Activated naive CD4-positive, alpha-beta T cell treated with anti-CD3 and anti-CD28 coated beads for 36 hours (primary cell): ENCODE measurements around the gene HTR3B. TPM values are rescaled to one million over a fixed set of nuclear protein-coding genes. Genes with fewer than 3 reads are reported as not detected.

ENCODE experiments used
- CTCF ChIA-PET: fragments of 350-600 bp; sonication (Branson Sonifier 250); formaldehyde crosslinking; loops from one replicate; lab custom pipeline; 2021; ENCODE audit warnings: antibody characterized with exemption; lab: Charles Lee
- DNase-seq: peaks from one replicate; pipeline ENCODE4 v3.0.0-alpha.2; 2020
- H3K27ac Mint-ChIP-seq: one replicate; pipeline ENCODE4 v1.8.0; 2021; ENCODE audit warnings: mild to moderate bottlenecking, mixed read lengths
- H3K27me3 Mint-ChIP-seq: one replicate; pipeline ENCODE4 v1.8.0; 2021; ENCODE audit warnings: low read depth, mixed read lengths
- H3K36me3 Mint-ChIP-seq: one replicate; pipeline ENCODE4 v1.8.0; 2021; ENCODE audit warnings: low read depth, mixed read lengths
- H3K4me1 Mint-ChIP-seq: one replicate; pipeline ENCODE4 v1.8.0; 2021; ENCODE audit warnings: low read depth, mixed read lengths
- H3K4me3 Mint-ChIP-seq: one replicate; pipeline ENCODE4 v1.8.0; 2021; ENCODE audit warnings: mild to moderate bottlenecking, moderate library complexity, mixed read lengths
- H3K9me3 Mint-ChIP-seq: one replicate; pipeline ENCODE4 v1.8.0; 2021; ENCODE audit warnings: mixed read lengths
- intact Hi-C: fragments of 100-400 bp; cut with micrococcal nuclease; formaldehyde crosslinking; loops from one replicate; pipeline ENCODE4 v1.15.1; 2023
- total RNA-seq, 2 experiments: library from RNA; stranded (reverse); gene quantifications; one replicate each; pipeline ENCODE4 v1.2.3, GENCODE V29; 2021

The HTR3B gene
- total RNA-seq, 2 experiments from 2014 or later = not detected

- CTCF ChIA-PET = no interaction called here
- no peaks in the 10 kb centered on the region for H3K36me3 Mint-ChIP-seq
- intact Hi-C loops = no loop called here
Measured at GRCh38 chr11:113984781-113985180, 80.2 kb downstream of the HTR3B start.

GRCh38 chr11:113985906-113986305 is 81.3 kb downstream of the HTR3B start:
- intact Hi-C loops = no loop called here
- no peak for DNase-seq
- CTCF ChIA-PET = interaction anchor here (1.4 kb wide), 1 partner anchor 275 kb away, joined by 6 read pairs; no protein-coding TSS in a partner anchor
- Mint-ChIP-seq H3K27me3 (peaks cover 7% of the 10 kb centered on the region), H3K9me3 (no peaks in the 10 kb centered on the region), H3K27ac (no peak overlapping the region), H3K4me1 (no peaks in the 10 kb centered on the region), H3K4me3 (no peak overlapping the region), H3K36me3 (no peaks in the 10 kb centered on the region)

More at GRCh38 chr11:113984781-113985180, 80.2 kb downstream of the HTR3B start:
- Mint-ChIP-seq H3K4me1 (no peaks in the 10 kb centered on the region), H3K9me3 (no peaks in the 10 kb centered on the region), H3K4me3 (no peak overlapping the region), H3K27me3 (peaks cover 3% of the 10 kb centered on the region), H3K27ac (no peak overlapping the region)
- no peak for DNase-seq

- no peaks in the 10 kb centered on the region for H3K36me3 Mint-ChIP-seq
- H3K4me1 Mint-ChIP-seq = no peaks in the 10 kb centered on the region
- CTCF ChIA-PET = interaction anchor here (0.6 to 1.4 kb wide), 2 partner anchors 62 to 275 kb away, joined by 3 to 6 read pairs; no protein-coding TSS in a partner anchor
- peaks cover 10% of the 10 kb centered on the region for H3K27me3 Mint-ChIP-seq
- intact Hi-C loops = no loop called here
- H3K9me3 Mint-ChIP-seq = no peaks in the 10 kb centered on the region
- DNase-seq = no peak
- no peak overlapping the region for H3K27ac Mint-ChIP-seq
- H3K4me3 Mint-ChIP-seq = no peak overlapping the region
Measured at GRCh38 chr11:113986351-113987140, 82.0 kb downstream of the HTR3B start.

GRCh38 chr11:113989381-113989780 is 84.8 kb downstream of the HTR3B start:
- no peak for DNase-seq
- Mint-ChIP-seq H3K4me1 (no peaks in the 10 kb centered on the region), H3K4me3 (no peak overlapping the region), H3K27ac (no peak overlapping the region), H3K36me3 (no peaks in the 10 kb centered on the region), H3K9me3 (no peaks in the 10 kb centered on the region), H3K27me3 (peaks cover 21% of the 10 kb centered on the region)
- CTCF ChIA-PET = no interaction called here
- intact Hi-C loops = no loop called here

- H3K4me3 Mint-ChIP-seq = no peak overlapping the region
- CTCF ChIA-PET = interaction anchor here (9.6 kb wide), 1 partner anchor 271 kb away, joined by 125 read pairs; no protein-coding TSS in a partner anchor
- no peak overlapping the region for H3K27ac Mint-ChIP-seq
- no peaks in the 10 kb centered on the region for H3K4me1 Mint-ChIP-seq
- no peaks in the 10 kb centered on the region for H3K36me3 Mint-ChIP-seq
- intact Hi-C loops = no loop called here
- no peaks in the 10 kb centered on the region for H3K9me3 Mint-ChIP-seq
- no peak for DNase-seq
- peaks cover 24% of the 10 kb centered on the region for H3K27me3 Mint-ChIP-seq
Measured at GRCh38 chr11:113989916-113990315, 85.3 kb downstream of the HTR3B start.

- CTCF ChIA-PET = interaction anchor here (0.6 to 9.6 kb wide), 3 partner anchors 93 to 269 kb away, joined by 3 to 125 read pairs (median 4); no protein-coding TSS in a partner anchor
- intact Hi-C loops = no loop called here
Measured at GRCh38 chr11:113991170-113991569, 86.6 kb downstream of the HTR3B start.

GRCh38 chr11:113991718-113992458 is 87.3 kb downstream of the HTR3B start:
- no peak overlapping the region for H3K4me3 Mint-ChIP-seq
- no peak for DNase-seq
- H3K36me3 Mint-ChIP-seq = no peaks in the 10 kb centered on the region
- CTCF ChIA-PET = interaction anchor here (0.6 to 9.6 kb wide), 3 partner anchors 94 to 269 kb away, joined by 3 to 125 read pairs (median 4); no protein-coding TSS in a partner anchor
- H3K27ac Mint-ChIP-seq = no peak overlapping the region
- intact Hi-C loops = no loop called here
- no peaks in the 10 kb centered on the region for H3K4me1 Mint-ChIP-seq
- peaks cover 24% of the 10 kb centered on the region for H3K27me3 Mint-ChIP-seq
- H3K9me3 Mint-ChIP-seq = no peaks in the 10 kb centered on the region

More at GRCh38 chr11:113991170-113991569, 86.6 kb downstream of the HTR3B start:
- no peaks in the 10 kb centered on the region for H3K36me3 Mint-ChIP-seq
- peak; percentile 25 for DNase-seq
- H3K9me3 Mint-ChIP-seq = no peaks in the 10 kb centered on the region
- no peak overlapping the region for H3K27ac Mint-ChIP-seq
- no peak overlapping the region for H3K4me3 Mint-ChIP-seq
- H3K27me3 Mint-ChIP-seq = peaks cover 24% of the 10 kb centered on the region
- no peaks in the 10 kb centered on the region for H3K4me1 Mint-ChIP-seq

GRCh38 chr11:113992459-113993110 is 88.0 kb downstream of the HTR3B start:
- CTCF ChIA-PET = interaction anchor here (0.7 to 9.6 kb wide), 4 partner anchors 13 to 686 kb away, joined by 3 to 125 read pairs (median 4); no protein-coding TSS in a partner anchor
- Mint-ChIP-seq H3K27me3 (peaks cover 24% of the 10 kb centered on the region), H3K27ac (no peak overlapping the region), H3K36me3 (no peaks in the 10 kb centered on the region), H3K9me3 (no peaks in the 10 kb centered on the region), H3K4me3 (no peak overlapping the region), H3K4me1 (no peaks in the 10 kb centered on the region)
- DNase-seq = no peak
- intact Hi-C loops = no loop called here

- intact Hi-C loops = loop anchor here (1.0 to 2.0 kb wide), 4 partner anchors 42 to 267 kb away; no protein-coding TSS in a partner anchor
- no peaks in the 10 kb centered on the region for H3K36me3 Mint-ChIP-seq
- CTCF ChIA-PET = interaction anchor here (0.6 to 9.6 kb wide), 13 partner anchors 10 to 808 kb away, joined by 3 to 125 read pairs (median 4); no protein-coding TSS in a partner anchor
- H3K27me3 Mint-ChIP-seq = peaks cover 21% of the 10 kb centered on the region
- no peak overlapping the region for H3K4me3 Mint-ChIP-seq
- no peak overlapping the region for H3K27ac Mint-ChIP-seq
- no peaks in the 10 kb centered on the region for H3K9me3 Mint-ChIP-seq
- H3K4me1 Mint-ChIP-seq = no peaks in the 10 kb centered on the region
- peak; percentile 42 for DNase-seq
Measured at GRCh38 chr11:113994077-113994954, 89.7 kb downstream of the HTR3B start.
